NK-92 treated with Interleukin-12 subunit alpha and Interleukin-12 subunit beta, amount 100 ng/mL, for 24 hours (cell line): ENCODE data around the gene SH3BP5L.

Experiments
- DNase-seq: peaks from one replicate; lab custom pipeline; 2025; lab: John Stamatoyannopoulos, UW

SH3BP5L gene

DNA sequence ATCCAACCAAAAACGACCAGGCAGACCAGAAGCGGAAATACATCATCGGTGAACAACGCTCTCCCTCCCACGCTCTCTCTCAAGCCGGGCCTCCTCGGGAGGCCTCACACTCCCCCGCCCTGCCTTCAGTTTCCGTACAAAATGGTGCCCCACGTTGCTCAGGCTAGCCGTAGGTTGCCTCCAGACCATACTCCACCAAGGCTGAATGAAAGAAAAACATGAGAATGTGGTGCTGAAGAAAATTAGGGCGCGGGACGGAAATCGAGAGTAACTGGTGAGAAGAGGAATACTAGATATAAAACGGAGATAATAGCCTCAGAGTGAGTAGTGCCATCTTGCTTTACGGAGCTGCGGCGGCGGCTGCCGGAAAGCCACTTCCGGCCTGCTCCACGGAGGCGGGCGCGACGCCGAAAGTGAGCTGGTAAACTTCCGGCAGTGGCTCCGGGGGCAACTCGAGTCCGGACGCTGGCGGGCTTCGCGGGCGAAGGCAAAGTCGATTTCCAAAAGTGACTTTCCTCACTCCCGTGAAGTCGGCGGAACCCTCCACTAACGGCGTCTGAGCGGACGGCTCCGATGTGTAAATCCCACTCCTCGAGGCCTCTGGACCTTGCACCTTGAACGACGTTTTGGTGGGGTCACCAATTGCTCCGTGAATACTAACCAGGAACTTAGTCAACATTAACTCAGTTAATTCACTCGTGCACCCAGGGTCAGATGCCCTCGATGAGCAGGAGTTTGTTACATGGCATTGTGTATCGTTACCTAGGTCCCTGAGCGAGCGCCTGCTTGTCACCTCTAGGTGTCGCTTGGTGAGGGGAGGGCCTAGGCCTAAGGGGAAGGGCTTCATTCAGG, at the start of gene SH3BP5L:
SH3BP5L (minus strand) TSS at position 7 of the 852 bp plus-strand sequence. CDS start 980 bp downstream, outside the sequence.
- DNase-seq = peak; percentile 83

DNA sequence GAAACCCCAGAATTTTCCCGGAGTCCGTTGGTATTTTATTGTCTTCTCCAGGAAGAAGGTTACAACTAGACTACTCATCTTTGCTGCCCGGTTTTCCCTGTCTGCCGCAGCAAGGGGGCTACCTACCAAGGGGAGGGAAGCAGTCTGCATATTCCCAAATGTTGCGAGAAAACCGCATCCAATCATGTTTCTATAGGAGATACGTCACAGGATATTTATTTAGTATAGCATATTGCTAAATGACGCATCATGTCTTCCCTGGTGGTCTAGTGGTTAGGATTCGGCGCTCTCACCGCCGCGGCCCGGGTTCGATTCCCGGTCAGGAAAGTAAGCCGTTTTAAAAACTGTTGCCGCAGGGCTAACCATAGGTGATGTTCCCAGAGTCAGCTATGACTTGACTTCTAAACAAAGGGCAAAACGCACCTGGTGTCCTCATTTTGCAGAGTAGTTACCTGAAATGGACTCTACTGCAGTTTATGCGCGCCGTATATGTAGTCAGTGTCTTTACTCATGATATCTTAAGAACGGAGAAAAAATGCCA, 48.3 kb upstream of the SH3BP5L start:
- peak; percentile 55 for DNase-seq

DNA sequence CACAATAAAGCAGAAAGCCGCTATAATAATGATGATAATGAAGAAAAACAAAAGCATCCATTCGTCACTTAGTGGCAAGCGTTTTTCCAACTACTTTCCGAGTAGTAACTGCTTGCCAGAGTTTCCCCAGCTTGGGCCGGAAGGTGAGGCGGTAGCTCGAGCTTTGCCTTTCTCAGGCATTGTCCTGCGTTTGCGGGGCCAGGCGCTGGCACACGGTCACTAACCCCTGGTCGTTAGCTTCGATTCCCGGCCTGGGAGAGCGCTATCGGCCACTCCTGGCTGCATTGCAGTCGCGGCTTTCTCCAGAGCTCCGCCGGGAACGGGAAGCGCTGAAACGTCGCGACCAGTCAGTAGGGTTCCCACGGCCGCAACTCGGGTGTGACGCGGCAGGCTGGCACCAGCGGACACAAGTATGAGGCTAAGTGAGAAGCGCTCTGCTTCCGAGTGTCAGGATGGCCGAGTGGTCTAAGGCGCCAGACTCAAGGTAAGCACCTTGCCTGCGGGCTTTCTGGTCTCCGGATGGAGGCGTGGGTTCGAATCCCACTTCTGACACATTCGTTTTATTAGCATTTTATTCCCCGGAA, 47.8 kb upstream of the SH3BP5L start:
- peak; percentile 82 for DNase-seq

- DNase-seq = no peak
These were observed 47.2 kb upstream of the SH3BP5L start for GRCh38 chr1:248872752-248873408.

- no peak for DNase-seq
These were observed 46.2 kb upstream of the SH3BP5L start for GRCh38 chr1:248871837-248872401.

GRCh38 chr1:248862998-248863881, 37.5 kb upstream of the SH3BP5L start:
- DNase-seq = peak; percentile 44

GRCh38 chr1:248862695-248862997, 36.9 kb upstream of the SH3BP5L start:
- no peak for DNase-seq

GRCh38 chr1:248861616-248862015, 35.9 kb upstream of the SH3BP5L start:
- DNase-seq = no peak

GRCh38 chr1:248860007-248860406, 34.3 kb upstream of the SH3BP5L start:
- DNase-seq = no peak

DNA sequence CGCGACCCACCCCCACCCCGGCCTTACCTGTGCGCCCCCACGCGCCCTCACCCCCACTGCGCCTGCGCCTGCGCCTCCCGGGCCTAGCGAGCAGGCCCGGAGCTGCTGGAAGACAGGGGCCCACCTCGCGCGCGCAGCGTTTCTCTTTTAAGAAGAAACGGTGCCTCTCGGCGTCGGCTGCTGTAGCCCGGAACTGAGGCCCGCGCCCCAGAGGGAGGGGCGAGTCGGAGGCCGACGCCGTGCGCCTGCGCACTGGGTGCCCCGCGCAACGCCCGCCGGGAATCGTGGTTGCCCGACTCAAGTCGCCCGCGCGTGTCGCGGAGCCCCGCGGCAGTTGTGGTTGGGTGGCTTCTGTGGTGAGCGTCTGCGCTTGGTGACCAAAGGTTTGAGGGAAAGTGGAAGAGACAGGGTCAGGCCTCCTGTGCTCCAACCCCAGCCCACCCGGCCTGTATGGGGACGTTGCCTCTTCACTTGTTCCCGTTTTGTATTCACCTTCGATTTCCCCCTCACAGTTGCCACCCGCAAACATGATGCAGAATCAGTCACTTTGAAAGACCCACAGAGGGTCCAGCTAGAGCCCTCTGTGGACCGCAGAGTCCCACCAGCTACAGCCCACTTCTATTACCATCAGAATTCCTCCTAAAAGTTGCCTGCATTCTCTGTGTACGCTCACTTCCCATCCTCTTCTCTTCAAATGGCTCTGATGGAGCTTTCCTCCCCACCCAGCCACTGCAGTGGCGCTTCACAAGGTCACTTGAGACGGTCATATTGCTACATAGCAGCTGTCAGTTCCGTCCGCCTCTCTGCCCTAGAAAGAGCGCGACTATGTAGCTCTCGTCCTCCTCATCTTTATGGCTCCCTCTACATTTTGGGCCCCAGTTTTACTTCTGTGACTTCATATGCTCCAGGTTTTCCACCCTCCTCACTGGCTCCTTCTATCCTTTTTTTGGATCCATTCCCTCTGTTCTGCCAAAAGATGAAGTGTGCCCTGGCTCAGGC, 33.5 kb upstream of the SH3BP5L start, which contains the start of gene ZNF692:
ZNF692 (minus strand) TSS at position 195 of the 999 bp plus-strand sequence. CDS start 776 bp downstream, outside the sequence.
- peak; percentile 97 for DNase-seq

DNA sequence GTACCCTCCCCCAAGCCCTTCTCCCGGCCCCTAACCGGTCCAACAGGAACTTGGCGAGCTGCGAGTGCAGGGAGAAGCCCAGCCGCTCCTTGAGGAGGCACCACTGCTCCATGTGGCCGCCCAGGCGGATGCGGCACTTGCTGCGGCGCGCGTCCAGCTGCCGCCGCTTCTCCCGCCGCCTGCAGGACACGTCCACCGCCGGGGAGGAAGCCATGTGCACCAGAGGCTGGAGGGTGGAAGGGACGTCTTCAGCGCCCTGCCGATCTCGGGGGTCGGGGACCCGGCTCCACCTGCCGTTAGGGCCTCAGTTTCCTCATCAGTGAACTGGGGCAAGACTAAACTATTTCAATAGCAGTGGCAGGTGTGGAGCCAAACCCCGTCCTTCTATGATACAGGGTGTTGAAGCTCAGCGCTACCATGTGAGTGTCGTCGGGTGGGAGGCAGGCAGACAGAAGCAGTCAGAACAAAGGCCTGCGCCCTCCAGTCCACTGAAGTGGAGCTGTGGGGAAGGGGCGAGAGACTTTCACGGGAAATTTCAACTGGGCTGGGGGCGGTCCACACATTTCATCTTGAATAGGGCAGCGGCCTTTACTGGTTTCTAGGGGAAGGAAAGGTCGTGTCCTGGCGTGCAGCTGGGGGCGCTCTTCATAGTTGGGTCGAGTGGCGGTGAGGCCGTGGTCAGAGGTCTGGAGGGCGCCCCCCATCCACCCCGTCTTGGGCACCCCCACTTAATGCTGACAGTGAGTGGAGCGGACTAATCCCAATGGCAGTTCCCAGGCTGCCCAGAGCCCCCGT, 32.6 kb upstream of the SH3BP5L start:
- DNase-seq = peak; percentile 29

- no peak for DNase-seq
These were observed 32.0 kb upstream of the SH3BP5L start for GRCh38 chr1:248857749-248858095.

GRCh38 chr1:248857201-248857600, 31.5 kb upstream of the SH3BP5L start:
- no peak for DNase-seq

GRCh38 chr1:248856176-248856575, 30.5 kb upstream of the SH3BP5L start:
- DNase-seq = no peak

DNA sequence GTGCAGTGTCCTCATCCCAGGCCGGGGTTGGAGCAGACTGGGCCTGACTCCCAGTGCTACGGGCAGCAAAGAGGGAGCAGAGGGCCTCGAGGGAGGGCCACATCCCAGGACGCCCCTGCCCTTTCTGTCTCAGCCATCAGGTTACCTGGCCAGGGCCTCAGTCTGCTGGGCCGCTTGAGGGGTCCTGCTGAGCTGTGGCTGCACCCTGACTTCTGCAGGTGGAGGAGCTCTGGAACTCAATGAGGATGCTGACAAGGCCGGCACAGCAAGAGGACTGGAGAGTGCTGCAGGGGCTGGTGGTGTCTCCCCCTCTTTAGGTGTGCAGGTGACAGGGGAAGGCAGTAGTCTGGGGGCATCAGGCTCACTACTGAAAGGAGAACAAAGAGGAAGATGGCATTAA, 29.9 kb upstream of the SH3BP5L start:
- no peak for DNase-seq

DNA sequence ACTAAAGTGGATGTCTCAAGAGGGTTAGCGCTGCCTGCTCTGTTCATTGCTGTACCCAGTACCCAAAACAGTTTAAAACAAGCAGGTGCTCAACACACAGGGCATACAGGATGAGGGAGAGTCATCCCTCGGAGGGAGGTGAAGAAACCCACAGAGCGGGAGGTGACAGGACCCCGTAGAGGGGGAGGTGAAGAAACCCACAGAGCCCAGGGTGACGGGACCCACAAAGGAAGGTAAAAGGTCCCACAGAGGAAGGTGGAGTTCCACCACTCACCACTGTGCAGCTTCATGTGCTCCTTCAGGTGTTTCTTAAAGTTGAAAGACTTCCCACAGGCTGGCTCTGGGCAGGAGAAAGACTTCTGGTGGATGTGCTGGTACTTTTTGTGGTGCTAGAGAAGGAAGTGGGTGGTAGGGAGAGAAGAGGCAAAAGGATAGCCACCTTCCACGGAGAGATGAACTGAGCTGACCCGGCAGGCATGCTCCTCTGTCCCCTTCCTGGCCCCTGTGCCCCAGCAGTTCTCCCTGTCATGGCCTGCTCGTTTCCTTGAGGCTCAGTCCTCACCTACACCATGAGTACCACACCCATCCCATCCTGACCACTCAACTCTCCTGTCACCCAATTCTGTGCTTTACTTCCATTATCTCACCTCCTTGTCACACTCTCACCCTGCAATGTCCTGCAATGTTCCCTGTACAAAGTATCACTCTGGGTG, 28.1 kb upstream of the SH3BP5L start:
- no peak for DNase-seq

- no peak for DNase-seq
These were observed 27.0 kb upstream of the SH3BP5L start for GRCh38 chr1:248852481-248853405.

GRCh38 chr1:248851390-248851789, 25.7 kb upstream of the SH3BP5L start:
- DNase-seq = no peak
